Measurements from ENCODE around the gene DNAH14.

DNA sequence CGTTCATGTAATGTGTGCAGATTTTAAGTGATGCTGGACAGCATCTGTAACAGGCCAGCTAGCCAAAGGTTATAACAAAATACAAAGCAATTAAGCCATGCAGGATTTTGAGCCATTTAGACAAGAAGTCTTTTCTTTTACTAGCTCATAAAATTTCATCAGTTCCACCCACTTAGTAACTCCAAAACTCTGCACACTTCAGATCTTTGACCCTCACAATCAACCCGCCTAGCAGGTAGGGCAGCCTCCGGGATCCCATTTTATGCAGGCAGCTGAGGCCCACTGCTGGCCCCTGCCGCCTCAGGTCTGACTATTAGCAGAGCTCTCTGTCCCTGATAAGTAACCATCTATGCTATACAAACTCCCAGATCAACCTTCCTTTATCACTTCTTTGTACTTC, 489.1 kb downstream of the DNAH14 start:
- TF ChIP-seq GATA2 (IDR thresholded peaks at IDR 0.05; ENCODE audit: low read depth, low read length), result no peak
- no peak for TF ChIP-seq GATA3 (IDR thresholded peaks at IDR 0.05; ENCODE audit: low read depth, low read length)
